Mammary epithelial cell (primary cell): ENCODE results near the gene CENPX.

Experiments used
- EZH2 ChIP-seq: IDR thresholded peaks from 2 replicates; pipeline ENCODE4 v1.6.1; 2012; ENCODE audit warnings: low read length, inconsistent platforms, borderline replicate concordance
- TF ChIP-seq, protein P1 (sequence below), 2 donors: IDR thresholded peaks in 1 of 2; conservative IDR thresholded peaks in 1 of 2; 2 replicates each; pipeline ENCODE4 v1.5.1; 2011 to 2012; ENCODE audit warnings: inconsistent platforms in 2 of 2, low read length in 2 of 2, mild to moderate bottlenecking in 2 of 2, control low read depth in 1 of 2, low read depth in 1 of 2; ENCODE audit not compliant: insufficient read depth in 1 of 2; ENCODE audit errors: extremely low read depth in 1 of 2

DNA sequence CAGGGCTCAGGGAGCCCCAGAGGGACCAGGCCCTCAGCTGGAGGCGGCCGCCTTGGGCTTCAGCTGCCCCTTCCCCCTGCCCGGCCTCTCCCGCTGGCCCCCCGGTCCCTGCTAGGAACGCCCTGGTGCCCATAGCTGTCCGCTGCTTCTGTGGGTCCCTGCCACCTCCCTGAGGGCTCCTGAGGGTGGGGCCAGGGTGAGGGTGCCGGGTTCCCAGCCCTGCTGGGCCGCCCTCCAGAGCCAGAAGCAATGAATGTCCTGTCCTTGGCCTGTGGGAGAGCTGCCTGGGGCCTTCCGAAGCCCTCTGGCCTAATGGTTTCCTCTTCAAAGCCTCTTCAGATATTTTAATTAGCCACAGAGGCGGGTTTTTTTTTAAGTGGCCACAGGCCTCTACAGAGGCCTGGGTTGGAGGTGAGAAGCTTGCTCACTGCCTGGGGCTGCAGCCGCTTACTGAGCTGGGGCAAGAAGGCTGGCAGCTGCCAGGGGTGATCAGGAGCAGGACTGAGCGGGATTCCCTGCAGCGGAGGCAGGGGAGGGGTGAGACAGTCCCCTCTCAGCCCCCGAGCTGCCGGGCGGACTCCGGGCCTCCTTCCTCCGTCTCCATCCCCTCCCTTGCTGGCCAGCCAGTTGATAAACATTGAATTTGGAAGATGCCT lies 9.9 kb downstream of the CENPX start:
- TF ChIP-seq, protein P1, sequence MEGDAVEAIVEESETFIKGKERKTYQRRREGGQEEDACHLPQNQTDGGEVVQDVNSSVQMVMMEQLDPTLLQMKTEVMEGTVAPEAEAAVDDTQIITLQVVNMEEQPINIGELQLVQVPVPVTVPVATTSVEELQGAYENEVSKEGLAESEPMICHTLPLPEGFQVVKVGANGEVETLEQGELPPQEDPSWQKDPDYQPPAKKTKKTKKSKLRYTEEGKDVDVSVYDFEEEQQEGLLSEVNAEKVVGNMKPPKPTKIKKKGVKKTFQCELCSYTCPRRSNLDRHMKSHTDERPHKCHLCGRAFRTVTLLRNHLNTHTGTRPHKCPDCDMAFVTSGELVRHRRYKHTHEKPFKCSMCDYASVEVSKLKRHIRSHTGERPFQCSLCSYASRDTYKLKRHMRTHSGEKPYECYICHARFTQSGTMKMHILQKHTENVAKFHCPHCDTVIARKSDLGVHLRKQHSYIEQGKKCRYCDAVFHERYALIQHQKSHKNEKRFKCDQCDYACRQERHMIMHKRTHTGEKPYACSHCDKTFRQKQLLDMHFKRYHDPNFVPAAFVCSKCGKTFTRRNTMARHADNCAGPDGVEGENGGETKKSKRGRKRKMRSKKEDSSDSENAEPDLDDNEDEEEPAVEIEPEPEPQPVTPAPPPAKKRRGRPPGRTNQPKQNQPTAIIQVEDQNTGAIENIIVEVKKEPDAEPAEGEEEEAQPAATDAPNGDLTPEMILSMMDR (conservative IDR thresholded peaks at IDR 0.05 in 1 of 2, IDR thresholded peaks at IDR 0.05 in 1 of 2; ENCODE audit: extremely low read depth in 1 of 2, insufficient read depth in 1 of 2, low read depth in 1 of 2, low read length in 2 of 2): no peak
- no peak for TF ChIP-seq EZH2
